Type B pancreatic cell (in vitro differentiated cells): ENCODE measurements around the gene ARHGAP6. TPM values are rescaled to one million over a fixed set of nuclear protein-coding genes. Genes with fewer than 3 reads are reported as not detected.
"Not testable (repeated sequence)": the region's sequence is repeated elsewhere in the genome, so short reads cannot be mapped to it uniquely, and the experiment has no call there.

Source experiments
- DNase-seq: peaks from one replicate; pipeline ENCODE4 v3.0.0; 2021; ENCODE audit warnings: mixed read lengths; ENCODE audit not compliant: unreplicated experiment; ENCODE audit errors: extremely low spot score
- H3K27ac Mint-ChIP-seq: 2 replicates; pipeline ENCODE4 v1.8.0; 2021; ENCODE audit warnings: mild to moderate bottlenecking, mixed read lengths
- H3K27me3 Mint-ChIP-seq: 2 replicates; pipeline ENCODE4 v1.8.0; 2021; ENCODE audit warnings: mixed read lengths
- H3K36me3 Mint-ChIP-seq: 2 replicates; pipeline ENCODE4 v1.8.0; 2021; ENCODE audit warnings: mixed read lengths
- H3K4me1 Mint-ChIP-seq: one replicate; pipeline ENCODE4 v1.8.0; 2021; ENCODE audit warnings: mixed read lengths; ENCODE audit not compliant: unreplicated experiment
- H3K4me3 Mint-ChIP-seq: 2 replicates; pipeline ENCODE4 v1.8.0; 2021; ENCODE audit warnings: mild to moderate bottlenecking, mixed read lengths
- H3K9me3 Mint-ChIP-seq: 2 replicates; pipeline ENCODE4 v1.8.0; 2021; ENCODE audit warnings: mixed read lengths
- CTCF ChIP-seq: fragments of 200-600 bp; sonication (generic); conservative IDR thresholded peaks from 2 replicates; pipeline ENCODE4 v1.5.0; 2021; ENCODE audit warnings: antibody characterized with exemption, mild to moderate bottlenecking
- total RNA-seq: library from RNA; stranded (reverse); gene quantifications from 2 replicates; pipeline ENCODE4 v1.2.1, GENCODE V29; 2021; ENCODE audit warnings: low replicate concordance

ARHGAP6 gene
- total RNA-seq, 1 donor from 2014 or later, result 10.1 TPM

GRCh38 chrX:11242704-11243103 lies 423.0 kb downstream of the ARHGAP6 start:
- no peak for TF ChIP-seq CTCF

GRCh38 chrX:11241720-11242119 lies 424.0 kb downstream of the ARHGAP6 start:
- Mint-ChIP-seq H3K36me3 (no peaks in the 10 kb centered on the region), H3K4me1 (peaks cover 4% of the 10 kb centered on the region), H3K9me3 (peaks cover 3% of the 10 kb centered on the region), H3K27ac (no peak overlapping the region), H3K27me3 (no peaks in the 10 kb centered on the region), H3K4me3 (no peak overlapping the region)
- no peak for TF ChIP-seq CTCF
- DNase-seq, result no peak

More at GRCh38 chrX:11242704-11243103, 423.0 kb downstream of the ARHGAP6 start:
- Mint-ChIP-seq H3K4me3 (no peak overlapping the region), H3K4me1 (peaks cover 4% of the 10 kb centered on the region), H3K27ac (no peak overlapping the region), H3K36me3 (no peaks in the 10 kb centered on the region), H3K27me3 (no peaks in the 10 kb centered on the region), H3K9me3 (peaks cover 3% of the 10 kb centered on the region)
- no peak for DNase-seq

- H3K4me3 Mint-ChIP-seq, result peak overlapping the region; percentile 66
- H3K27me3 Mint-ChIP-seq, result no peaks in the 10 kb centered on the region
- H3K27ac Mint-ChIP-seq, result peak overlapping the region; percentile 89
- no peak for DNase-seq
- no peak for TF ChIP-seq CTCF
- H3K36me3 Mint-ChIP-seq, result peaks cover 3% of the 10 kb centered on the region
- H3K9me3 Mint-ChIP-seq, result peaks cover 3% of the 10 kb centered on the region
- peaks cover 4% of the 10 kb centered on the region for H3K4me1 Mint-ChIP-seq
These were observed 426.5 kb downstream of the ARHGAP6 start for GRCh38 chrX:11239230-11239629.

GRCh38 chrX:11235377-11235776 lies 430.3 kb downstream of the ARHGAP6 start:
- not testable (repeated sequence) for H3K9me3 Mint-ChIP-seq, DNase-seq, H3K36me3 Mint-ChIP-seq, H3K27me3 Mint-ChIP-seq, H3K27ac Mint-ChIP-seq, H3K4me3 Mint-ChIP-seq, H3K4me1 Mint-ChIP-seq

DNA sequence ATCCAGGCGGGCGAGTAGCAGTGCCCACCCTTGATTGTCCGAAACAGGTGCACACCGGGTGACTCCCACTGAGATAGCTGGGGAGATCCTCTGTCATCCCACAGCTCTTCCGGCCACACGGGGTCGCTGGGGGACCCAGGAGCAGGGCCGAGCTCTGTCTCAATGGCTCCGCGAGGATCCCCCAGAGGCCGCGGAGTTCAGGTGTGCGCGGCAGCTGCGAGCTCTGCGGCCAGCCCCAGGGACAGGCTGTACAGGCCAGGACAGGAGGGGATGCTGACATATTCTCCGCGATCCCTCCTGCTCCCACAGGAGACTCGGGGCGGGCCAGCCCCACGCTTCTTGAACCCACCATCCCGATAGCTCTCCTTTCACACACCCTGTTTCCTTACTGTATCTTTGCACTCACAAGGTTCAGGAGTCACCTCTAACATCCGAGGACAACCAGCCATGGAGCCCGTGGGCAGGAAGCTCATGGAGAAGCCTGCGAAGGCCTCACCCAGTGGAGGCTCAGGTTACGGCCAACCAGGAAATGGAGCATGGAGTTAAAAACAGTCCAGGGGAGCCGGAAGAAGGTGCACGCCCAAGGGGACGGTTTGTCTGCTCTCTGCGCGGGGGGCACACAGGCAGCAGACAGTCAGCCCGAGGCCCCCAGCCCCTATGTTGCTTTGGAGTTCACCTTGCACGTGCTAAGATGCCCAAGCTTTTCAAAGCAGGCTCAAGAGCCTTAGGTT lies 450.4 kb downstream of the ARHGAP6 start:
- H3K9me3 Mint-ChIP-seq, result peaks cover 5% of the 10 kb centered on the region
- no peaks in the 10 kb centered on the region for H3K27me3 Mint-ChIP-seq
- no peak for DNase-seq
- H3K4me1 Mint-ChIP-seq, result no peaks in the 10 kb centered on the region
- no peak overlapping the region for H3K27ac Mint-ChIP-seq
- no peak overlapping the region for H3K4me3 Mint-ChIP-seq
- no peak for TF ChIP-seq CTCF
- H3K36me3 Mint-ChIP-seq, result peaks cover 4% of the 10 kb centered on the region

- H3K36me3 Mint-ChIP-seq, result peaks cover 4% of the 10 kb centered on the region
- H3K4me1 Mint-ChIP-seq, result no peaks in the 10 kb centered on the region
- no peak for DNase-seq
- no peak overlapping the region for H3K4me3 Mint-ChIP-seq
- H3K27me3 Mint-ChIP-seq, result no peaks in the 10 kb centered on the region
- H3K9me3 Mint-ChIP-seq, result peaks cover 5% of the 10 kb centered on the region
- TF ChIP-seq CTCF, result no peak
- no peak overlapping the region for H3K27ac Mint-ChIP-seq
These were observed 451.2 kb downstream of the ARHGAP6 start for GRCh38 chrX:11214346-11215190.
